NCI-H2196 (cell line): ENCODE data around the gene TAF1C.
"Not testable (repeated sequence)": the region's sequence is repeated elsewhere in the genome, so short reads cannot be mapped to it uniquely, and the experiment has no call there.

ENCODE experiments used
- DNase-seq: peaks from one replicate; lab custom pipeline; 2025; ENCODE audit not compliant: unreplicated experiment; lab: John Stamatoyannopoulos, UW

TAF1C gene

GRCh38 chr16:84186685-84187437 lies at the start of gene TAF1C:
TSS of gene TAF1C (minus strand) at chr16:84187057. CDS start at chr16:84184988, 2,069 bp downstream.
- DNase-seq = peak; percentile 81

GRCh38 chr16:84234321-84235241 lies 47.7 kb upstream of the TAF1C start:
- no peak for DNase-seq

- no peak for DNase-seq
These were observed 46.9 kb upstream of the TAF1C start for GRCh38 chr16:84233748-84234147.

- DNase-seq = no peak
These were observed 46.1 kb upstream of the TAF1C start for GRCh38 chr16:84232969-84233368.

GRCh38 chr16:84232060-84232459 lies 45.2 kb upstream of the TAF1C start:
- DNase-seq = no peak

- no peak for DNase-seq
These were observed 42.6 kb upstream of the TAF1C start for GRCh38 chr16:84229471-84229870.

GRCh38 chr16:84228256-84228838 lies 41.5 kb upstream of the TAF1C start:
- no peak for DNase-seq

- no peak for DNase-seq
These were observed 40.7 kb upstream of the TAF1C start for GRCh38 chr16:84227548-84227947.

- no peak for DNase-seq
These were observed 39.2 kb upstream of the TAF1C start for GRCh38 chr16:84226026-84226425.

GRCh38 chr16:84225571-84225970 lies 38.7 kb upstream of the TAF1C start:
- no peak for DNase-seq

GRCh38 chr16:84225126-84225525 lies 38.3 kb upstream of the TAF1C start:
- DNase-seq = no peak

GRCh38 chr16:84224554-84224953 lies 37.7 kb upstream of the TAF1C start:
- DNase-seq = no peak

GRCh38 chr16:84223456-84223855 lies 36.6 kb upstream of the TAF1C start:
- no peak for DNase-seq

GRCh38 chr16:84220851-84221250 lies 34.0 kb upstream of the TAF1C start:
- DNase-seq = no peak

- DNase-seq = no peak
These were observed 32.1 kb upstream of the TAF1C start for GRCh38 chr16:84218956-84219355.

- DNase-seq = no peak
These were observed 31.4 kb upstream of the TAF1C start for GRCh38 chr16:84218176-84218823.

GRCh38 chr16:84216144-84216543 lies 29.3 kb upstream of the TAF1C start:
- not testable (repeated sequence) for DNase-seq

- no peak for DNase-seq
These were observed 28.7 kb upstream of the TAF1C start for GRCh38 chr16:84215531-84215930.

GRCh38 chr16:84214451-84215066 lies 27.7 kb upstream of the TAF1C start:
- DNase-seq = no peak

GRCh38 chr16:84212631-84213030 lies 25.8 kb upstream of the TAF1C start:
- DNase-seq = no peak

- no peak for DNase-seq
These were observed 25.3 kb upstream of the TAF1C start for GRCh38 chr16:84212154-84212553.
